KOPT-K1 (cell line): ENCODE measurements around the gene YBX3.

ENCODE experiments used
- H3K27ac ChIP-seq: fragments of 200-600 bp; sonication (generic); 2 replicates; pipeline ENCODE4 v1.5.1; 2016; ENCODE audit warnings: antibody characterized with exemption, mild to moderate bottlenecking, low read depth, low read length; ENCODE audit not compliant: poor library complexity, severe bottlenecking
- H3K36me3 ChIP-seq: fragments of 200-600 bp; sonication (generic); 2 replicates; pipeline ENCODE4 v1.5.1; 2017; ENCODE audit warnings: antibody characterized with exemption, mild to moderate bottlenecking, low read length, moderate library complexity; ENCODE audit not compliant: insufficient read depth
- H3K9me3 ChIP-seq: fragments of 200-600 bp; sonication (generic); 2 replicates; pipeline ENCODE4 v1.5.1; 2017; ENCODE audit warnings: antibody characterized with exemption, low read length, mild to moderate bottlenecking; ENCODE audit not compliant: insufficient read depth, poor library complexity, severe bottlenecking

Gene YBX3

DNA sequence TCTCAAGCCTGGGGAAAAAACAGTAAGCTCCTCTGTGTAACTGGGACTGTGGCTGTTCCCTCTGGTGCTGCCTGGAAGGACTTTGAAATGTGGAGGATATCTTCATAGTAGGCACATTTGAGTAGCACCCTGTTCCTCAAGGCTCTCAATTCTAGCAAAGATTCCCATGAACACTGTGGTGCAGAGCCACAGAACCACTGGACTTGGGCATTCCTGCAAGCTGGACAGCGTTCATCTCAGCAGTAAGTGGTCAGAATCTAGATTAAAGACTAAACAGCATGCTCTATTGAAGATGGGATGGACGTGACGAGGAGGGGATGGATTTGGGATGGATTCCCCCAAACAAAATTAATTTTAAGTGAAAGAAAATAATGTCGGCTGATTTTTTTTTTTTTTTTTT is 9.4 kb upstream of the YBX3 start:
- no peaks in the 10 kb centered on the region for H3K36me3 ChIP-seq
- H3K9me3 ChIP-seq = no peaks in the 10 kb centered on the region
- no peak overlapping the region for H3K27ac ChIP-seq

DNA sequence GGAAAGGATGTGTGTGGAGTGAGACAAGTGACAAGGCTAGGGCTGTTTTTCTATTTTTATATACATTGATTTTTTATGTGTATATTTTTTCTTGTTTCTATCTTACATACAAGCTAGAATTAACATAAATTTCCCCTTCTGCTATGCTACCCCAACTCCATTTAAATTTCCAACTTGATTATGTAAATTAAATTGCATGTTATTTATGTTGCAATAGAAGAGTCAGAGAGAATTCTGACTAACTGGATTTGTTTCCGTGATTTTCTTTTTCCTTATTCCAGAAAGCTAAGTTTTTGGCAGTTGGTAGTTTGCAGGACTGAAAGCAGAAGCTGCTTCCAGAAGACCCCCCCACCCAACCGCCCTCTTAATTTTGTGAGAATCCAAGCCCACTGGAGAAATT is 8.9 kb upstream of the YBX3 start:
- Histone ChIP-seq H3K9me3 (no peaks in the 10 kb centered on the region), H3K27ac (no peak overlapping the region), H3K36me3 (no peaks in the 10 kb centered on the region)

DNA sequence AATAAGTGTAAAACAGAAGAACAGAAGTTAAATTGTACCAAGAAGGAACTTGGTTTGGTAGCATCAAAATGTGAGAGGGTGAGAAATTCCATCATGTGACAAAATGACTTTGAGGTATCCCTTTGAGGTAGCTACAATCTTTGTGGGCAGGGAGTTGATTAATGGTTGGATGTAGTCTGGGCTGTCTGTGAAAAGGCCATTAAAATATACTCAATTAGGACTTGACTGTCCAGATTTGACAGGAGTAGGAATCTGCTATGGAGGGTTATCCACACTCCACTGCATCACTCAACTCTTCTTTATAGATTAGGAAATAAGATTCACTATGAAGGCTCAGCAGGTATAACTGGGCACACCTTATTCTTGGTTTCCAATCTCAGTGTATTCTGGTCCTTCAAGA is 7.4 kb upstream of the YBX3 start:
- Histone ChIP-seq H3K36me3 (no peaks in the 10 kb centered on the region), H3K9me3 (no peaks in the 10 kb centered on the region)

DNA sequence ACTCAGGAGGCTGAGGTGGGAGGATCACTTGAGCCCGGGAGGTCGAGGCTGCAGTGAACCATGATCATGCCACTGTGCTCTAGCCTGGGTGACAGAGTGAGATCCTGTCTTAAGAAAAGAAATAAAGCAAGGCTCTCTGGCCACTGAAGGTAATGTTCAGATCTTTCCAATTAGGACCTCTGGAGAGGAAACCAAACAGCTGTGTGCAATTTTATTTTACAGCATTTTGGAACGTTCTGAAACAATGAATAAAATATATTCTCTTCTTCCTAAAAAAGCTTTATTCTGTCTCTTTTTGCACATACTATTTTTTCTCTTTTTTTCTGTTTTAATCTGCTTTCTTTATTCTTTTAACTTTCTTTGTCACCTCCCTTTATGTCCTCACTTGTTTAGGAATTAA is 5.0 kb upstream of the YBX3 start:
- Histone ChIP-seq H3K27ac (no peak overlapping the region), H3K36me3 (no peaks in the 10 kb centered on the region), H3K9me3 (no peaks in the 10 kb centered on the region)

More for the DNA sequence above, 7.4 kb upstream of the YBX3 start:
- H3K27ac ChIP-seq = no peak overlapping the region

GRCh38 chr12:10726945-10727344 is 3.8 kb upstream of the YBX3 start:
- H3K27ac ChIP-seq = no peak overlapping the region
- H3K9me3 ChIP-seq = no peaks in the 10 kb centered on the region

GRCh38 chr12:10725003-10725402 is 1.9 kb upstream of the YBX3 start:
- H3K9me3 ChIP-seq = no peaks in the 10 kb centered on the region
- no peak overlapping the region for H3K27ac ChIP-seq

More at GRCh38 chr12:10726945-10727344, 3.8 kb upstream of the YBX3 start:
- H3K36me3 ChIP-seq = no peaks in the 10 kb centered on the region

DNA sequence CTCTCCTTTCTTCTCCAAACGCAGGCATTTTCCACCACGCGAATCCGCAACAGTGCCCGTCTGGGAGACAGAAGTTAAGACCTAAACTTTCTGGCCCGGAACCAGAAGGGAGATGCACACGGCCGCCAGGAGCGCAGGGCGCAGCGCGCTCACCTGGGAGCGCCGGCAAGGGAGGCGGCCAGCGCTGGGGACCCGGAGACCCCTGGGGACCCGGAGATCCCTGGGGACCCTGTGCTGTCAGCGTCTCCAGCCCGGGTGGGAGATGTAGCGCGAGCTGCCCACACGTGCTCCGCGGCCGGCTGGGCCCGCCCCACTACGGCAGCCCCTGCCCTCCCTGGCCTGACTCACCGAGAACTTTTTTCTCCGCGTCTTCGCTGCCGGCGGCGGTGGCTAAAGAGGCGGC is 620 bp downstream of the YBX3 start:
- H3K27ac ChIP-seq = peak overlapping the region; percentile 42
- H3K36me3 ChIP-seq = no peaks in the 10 kb centered on the region
- H3K9me3 ChIP-seq = no peaks in the 10 kb centered on the region

More at GRCh38 chr12:10725003-10725402, 1.9 kb upstream of the YBX3 start:
- H3K36me3 ChIP-seq = no peaks in the 10 kb centered on the region

DNA sequence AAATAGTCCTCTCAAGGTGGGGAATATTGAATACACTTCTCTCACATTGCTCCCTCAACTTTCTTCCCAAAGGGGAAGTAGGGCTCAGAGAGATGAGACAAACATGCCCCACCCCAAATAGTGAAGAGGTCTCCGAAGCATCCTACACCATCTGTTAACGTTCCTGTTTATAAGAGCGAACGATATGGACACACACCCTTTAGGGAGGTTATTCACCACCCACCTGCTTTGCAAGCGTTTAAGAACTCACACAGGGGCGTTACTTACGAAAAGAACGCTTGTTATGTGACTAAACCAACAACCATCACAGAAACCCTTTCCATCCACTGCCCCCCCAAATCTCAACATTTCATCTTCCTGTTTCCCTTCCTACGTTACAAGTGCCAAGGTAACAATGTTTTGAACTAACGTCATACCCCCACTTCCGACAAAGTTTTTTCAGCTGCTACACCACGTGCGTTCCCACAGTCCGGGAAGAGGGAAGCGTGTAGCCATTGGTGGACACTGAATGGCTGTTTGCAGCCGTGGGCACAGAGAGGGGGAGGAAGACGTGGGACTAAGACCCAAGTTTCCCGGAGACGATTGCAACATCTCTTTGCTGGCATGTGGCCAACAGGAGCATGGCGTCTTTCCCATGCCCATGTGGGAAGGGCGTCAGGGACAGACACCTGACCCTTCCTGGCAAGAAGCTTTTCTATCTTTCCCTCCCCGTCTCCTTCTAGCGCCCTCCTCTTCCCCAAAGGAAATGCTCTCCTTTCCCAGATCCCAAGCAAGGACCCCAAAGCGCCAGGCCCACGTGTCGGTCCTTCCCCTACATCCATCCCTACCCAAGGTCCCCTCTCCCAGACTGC is 1.2 kb downstream of the YBX3 start:
- no peaks in the 10 kb centered on the region for H3K9me3 ChIP-seq
- peaks cover 2% of the 10 kb centered on the region for H3K36me3 ChIP-seq
- H3K27ac ChIP-seq = peak overlapping the region; percentile 42

DNA sequence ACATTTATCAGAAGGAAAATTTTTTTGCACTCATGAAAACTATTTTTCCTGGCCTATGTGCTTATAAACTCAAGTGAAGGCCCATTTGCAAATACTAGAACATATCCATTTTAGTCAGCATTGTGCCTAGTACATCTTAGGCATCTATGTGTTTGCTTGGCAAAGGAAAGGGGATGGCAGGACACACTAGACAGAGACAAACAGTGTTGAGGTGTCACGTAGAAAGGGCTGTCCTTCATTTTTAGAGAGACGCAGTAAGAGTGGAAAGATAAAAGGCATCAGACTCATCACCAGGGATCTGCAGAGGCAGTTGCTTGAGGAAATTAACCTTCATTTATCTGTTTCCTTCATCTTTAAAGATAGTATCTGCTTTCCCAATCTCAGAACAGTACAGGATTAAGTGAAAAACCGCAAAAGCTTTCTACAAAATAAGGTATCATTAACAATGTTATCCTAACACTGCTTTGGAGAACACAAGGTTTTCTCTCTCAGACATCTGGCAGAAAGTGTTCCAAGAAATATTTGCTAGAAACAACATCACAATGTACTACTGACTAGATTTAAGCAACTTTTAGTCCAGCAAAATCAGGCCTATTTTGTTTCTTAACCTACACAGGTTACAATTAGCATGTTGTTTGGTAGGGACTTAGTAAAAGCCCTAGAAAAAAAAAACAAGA is 2.0 kb downstream of the YBX3 start:
- Histone ChIP-seq H3K27ac (peak overlapping the region; percentile 42), H3K9me3 (no peaks in the 10 kb centered on the region)

GRCh38 chr12:10719482-10719881 is 3.6 kb downstream of the YBX3 start:
- Histone ChIP-seq H3K27ac (no peak overlapping the region), H3K9me3 (no peaks in the 10 kb centered on the region), H3K36me3 (peaks cover 15% of the 10 kb centered on the region)

More for the DNA sequence above, 2.0 kb downstream of the YBX3 start:
- H3K36me3 ChIP-seq = peaks cover 9% of the 10 kb centered on the region

DNA sequence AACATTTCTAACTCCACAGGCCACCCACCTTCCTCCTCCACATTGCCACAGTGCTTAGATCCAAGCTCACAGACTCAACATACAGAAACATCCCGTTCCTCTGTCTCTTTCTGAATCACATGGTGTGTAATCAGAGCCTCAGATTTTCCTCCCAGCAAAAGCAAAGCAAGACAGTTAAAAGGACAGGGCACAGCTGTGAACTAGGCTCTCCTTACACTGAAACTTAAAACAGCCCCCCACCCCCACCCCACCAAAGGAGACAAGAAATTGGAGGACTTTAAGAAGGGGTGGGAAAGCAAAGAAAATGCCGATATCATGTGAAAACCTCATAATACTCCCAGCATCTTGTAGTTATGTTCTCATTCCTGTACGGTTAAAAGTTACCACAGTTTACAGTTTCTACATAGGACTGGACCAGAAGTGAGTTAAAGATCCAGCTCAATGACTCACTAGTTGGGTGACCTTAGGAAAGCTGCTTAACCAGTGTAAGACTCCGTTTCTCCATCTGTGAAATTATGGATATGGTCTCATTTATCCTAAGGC is 4.8 kb downstream of the YBX3 start:
- H3K27ac ChIP-seq = no peak overlapping the region
- H3K36me3 ChIP-seq = peaks cover 26% of the 10 kb centered on the region
- no peaks in the 10 kb centered on the region for H3K9me3 ChIP-seq

- peaks cover 35% of the 10 kb centered on the region for H3K36me3 ChIP-seq
- H3K27ac ChIP-seq = no peak overlapping the region
- no peaks in the 10 kb centered on the region for H3K9me3 ChIP-seq
Observed at GRCh38 chr12:10717410-10717809, 5.7 kb downstream of the YBX3 start.

DNA sequence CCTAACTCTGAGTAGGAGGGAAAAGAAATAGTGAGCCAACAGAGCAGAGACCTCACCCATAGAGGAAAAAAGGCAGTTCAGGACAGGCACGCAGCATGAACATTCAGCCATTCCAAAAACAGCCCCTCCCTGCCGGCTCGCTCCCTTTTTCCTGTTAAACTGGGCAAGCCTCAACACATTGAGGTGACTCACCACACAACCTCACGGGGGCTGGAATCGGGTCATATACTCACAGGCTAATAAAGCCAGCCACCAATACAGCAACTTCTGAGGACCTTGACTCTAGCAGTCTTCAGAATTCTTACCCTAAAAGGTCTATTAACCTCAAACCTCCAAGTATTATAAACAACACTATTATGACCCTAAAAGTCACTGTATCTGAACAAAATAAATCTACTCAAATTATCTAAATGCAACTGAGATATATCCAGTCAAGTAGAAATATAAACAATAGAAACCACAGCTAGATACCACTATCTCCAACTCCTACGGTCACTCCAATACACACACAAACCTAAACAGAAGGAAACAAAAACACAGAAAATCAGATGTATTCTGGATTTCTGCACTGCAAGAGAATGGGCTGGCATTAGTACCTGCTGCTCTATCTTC is 6.3 kb downstream of the YBX3 start:
- H3K36me3 ChIP-seq = peaks cover 41% of the 10 kb centered on the region
- no peak overlapping the region for H3K27ac ChIP-seq
- no peaks in the 10 kb centered on the region for H3K9me3 ChIP-seq

DNA sequence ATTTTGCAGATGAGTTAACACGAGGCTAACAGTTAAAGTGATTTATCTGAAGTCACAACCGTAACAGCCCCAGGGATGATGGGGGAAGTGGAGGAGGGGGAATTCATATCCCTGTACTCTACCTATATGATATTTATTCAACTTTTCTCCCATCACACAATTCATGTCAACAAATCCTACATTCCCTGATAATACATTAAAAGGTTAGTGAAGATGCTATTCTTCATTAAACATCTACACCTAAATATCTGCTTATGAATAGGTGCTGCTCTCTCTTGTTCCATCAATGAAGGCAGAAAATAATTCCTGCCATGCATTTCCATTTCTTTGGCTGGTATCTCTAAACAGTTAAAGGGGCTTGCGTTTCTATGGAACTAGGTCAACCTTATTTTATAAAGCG is 6.8 kb downstream of the YBX3 start:
- Histone ChIP-seq H3K27ac (no peak overlapping the region), H3K9me3 (no peaks in the 10 kb centered on the region), H3K36me3 (peaks cover 47% of the 10 kb centered on the region)

DNA sequence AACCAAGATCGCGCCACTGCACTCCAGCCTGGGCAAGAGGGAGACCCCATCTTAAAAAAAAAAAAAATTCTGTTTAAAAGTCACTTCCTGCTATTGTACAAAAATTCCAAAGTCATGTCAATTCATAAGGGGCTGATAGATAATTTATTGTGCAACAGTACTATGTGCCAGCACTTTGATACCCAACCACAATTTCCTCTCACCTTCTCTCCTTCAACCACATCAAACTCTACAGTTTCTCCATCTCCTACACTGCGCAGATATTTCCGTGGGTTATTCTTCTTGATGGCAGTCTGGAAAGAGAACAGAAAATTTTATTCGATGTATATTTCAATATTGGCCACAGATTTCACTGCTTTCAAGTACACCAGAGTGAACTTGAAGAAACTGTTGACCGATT is 7.6 kb downstream of the YBX3 start:
- no peak overlapping the region for H3K27ac ChIP-seq
- no peaks in the 10 kb centered on the region for H3K9me3 ChIP-seq
- peaks cover 50% of the 10 kb centered on the region for H3K36me3 ChIP-seq
